ENCODE measurements around the gene SIX3.

Gene SIX3

DNA sequence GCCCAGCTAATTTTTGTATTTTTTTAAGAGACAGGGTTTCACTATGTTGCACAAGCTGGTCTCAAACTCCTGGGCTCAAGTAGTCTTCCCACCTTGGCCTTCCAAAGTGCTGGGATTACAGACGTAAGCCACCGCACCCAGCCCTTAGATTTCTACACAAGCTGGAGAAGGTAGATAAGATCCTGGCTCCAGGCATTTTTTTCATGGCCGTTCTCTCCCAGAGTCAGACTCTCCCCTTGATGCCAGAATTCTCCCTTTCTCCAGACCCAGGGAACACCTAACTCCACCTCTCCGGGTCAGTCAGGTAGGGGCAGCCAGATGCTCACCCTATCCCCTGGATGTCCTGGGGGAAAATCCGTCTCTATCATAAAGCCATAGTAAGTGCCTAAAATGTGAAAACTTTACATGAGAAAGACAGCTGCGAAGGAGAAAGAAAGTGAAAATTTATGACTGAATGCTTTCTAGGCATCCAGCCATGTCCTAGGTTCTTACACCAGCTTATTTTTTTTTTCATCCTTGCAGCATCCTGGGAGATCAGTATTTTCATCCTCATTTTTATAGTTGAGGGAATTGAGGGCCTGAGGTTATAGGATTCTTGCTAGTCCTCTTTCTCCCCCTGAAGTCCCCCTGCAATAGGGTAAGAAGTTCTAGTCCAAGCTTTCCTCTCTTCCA is 16.3 kb downstream of the SIX3 start:
- no peak for DNase-seq (ENCODE audit: low read depth)

DNA sequence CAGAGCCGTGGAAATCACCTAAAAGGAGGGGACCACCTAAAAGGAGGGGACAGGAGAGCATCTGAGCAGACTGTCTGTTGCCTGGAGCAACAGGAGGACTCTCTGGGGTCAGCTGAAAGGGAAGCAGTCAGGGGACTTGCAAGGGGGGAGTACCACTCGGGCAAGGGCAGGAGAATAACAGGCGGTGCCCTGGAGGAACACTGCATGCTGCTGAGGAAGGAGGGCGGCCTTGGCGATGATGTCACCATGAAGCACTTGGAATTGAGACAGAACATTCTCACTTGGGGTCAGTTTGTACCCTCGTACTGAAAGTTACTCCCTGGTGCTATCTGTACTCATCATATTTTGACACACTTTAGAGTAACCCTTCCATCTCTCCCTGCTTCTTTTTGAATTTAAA is 18.4 kb downstream of the SIX3 start:
- no peak for DNase-seq (ENCODE audit: low read depth)

DNA sequence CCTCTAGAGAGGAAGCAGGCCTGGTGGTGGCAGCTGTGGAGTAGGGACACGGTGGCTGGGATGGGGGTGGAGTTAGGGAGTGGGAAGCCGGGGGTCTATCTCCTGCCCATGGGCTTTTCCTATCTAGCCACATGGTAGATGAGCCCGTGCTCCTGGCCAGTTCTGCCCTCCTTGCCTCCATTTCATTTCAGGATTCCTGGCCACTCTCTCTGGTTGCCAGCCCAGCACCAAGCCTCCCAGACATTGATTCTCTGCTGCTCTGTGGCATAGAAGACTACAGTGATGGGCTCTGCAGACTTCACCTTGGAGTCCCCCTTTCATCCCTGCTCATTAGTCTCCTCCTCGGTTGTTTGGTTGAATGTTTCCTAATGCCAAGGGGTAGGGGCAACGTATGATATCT is 19.4 kb downstream of the SIX3 start:
- no peak for DNase-seq (ENCODE audit: low read depth)

DNA sequence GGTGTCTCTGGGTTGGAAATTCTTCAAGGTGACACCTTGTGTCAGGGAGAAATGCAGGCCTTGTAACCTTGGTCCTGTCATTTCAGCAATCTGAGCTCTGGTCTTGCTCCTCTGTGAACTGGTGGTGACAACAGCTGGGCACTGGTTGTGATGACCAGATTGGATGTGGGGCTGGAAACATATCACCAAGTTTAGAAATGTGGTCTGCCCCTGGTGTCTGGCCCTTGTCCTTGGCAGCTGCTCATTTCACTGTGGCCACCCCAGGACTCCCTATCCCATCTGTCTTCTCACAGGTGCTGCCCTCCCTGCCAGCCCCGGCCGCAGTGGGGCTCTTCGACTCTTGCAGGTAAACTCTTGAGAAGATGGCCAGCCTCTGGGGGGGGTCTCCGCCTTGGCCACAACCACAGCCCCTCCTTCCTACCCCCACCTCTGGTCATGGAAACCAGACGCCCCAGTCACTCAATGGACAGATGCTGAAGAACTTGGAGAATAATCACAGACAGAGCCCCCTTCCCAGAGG is 20.7 kb downstream of the SIX3 start:
- no peak for DNase-seq (ENCODE audit: low read depth)

DNA sequence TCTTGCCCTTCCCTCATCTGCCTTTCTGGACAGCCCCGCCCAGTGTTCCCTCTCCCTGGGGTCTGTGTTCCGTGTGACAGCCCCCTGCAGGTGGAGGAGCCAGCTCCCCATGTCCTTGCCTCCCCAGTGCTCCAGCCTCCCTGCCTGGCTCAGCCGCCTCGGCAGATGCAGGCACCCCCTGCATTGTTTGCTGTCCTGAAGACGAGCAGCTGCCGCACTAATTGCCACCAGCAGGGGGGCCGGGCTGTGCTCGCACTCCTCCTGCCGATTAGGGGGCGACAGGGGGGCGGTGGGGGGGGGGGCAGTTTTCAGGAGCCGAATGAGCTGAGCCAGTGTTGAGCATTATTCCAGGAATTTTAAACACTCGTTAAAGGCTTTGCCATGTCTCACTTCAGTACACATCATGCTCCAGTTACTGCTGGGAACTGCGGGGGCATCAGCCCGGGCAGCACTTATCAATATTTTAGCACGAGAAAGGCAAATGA is 23.3 kb downstream of the SIX3 start:
- no peak for DNase-seq (ENCODE audit: low read depth)

DNA sequence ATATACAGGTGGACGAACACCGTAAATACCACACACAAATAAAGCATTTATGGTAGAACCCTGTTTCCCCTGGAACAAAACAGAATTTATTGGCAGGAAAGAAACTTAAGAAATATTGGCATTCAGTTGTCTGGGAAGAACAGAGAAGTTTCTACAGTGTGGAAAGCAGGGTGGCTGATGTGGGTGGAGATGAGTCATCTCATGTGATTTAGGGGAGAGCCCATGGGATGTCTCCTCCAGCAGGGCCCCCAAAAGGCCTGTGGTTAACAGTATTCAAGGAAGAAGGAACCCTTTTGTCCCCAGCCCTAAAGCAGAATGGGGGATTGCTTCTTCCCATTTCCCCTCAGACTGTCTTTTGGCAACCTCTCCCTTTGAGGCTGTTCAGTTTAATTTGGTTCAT is 24.2 kb downstream of the SIX3 start:
- DNase-seq (ENCODE audit: low read depth), result no peak

DNA sequence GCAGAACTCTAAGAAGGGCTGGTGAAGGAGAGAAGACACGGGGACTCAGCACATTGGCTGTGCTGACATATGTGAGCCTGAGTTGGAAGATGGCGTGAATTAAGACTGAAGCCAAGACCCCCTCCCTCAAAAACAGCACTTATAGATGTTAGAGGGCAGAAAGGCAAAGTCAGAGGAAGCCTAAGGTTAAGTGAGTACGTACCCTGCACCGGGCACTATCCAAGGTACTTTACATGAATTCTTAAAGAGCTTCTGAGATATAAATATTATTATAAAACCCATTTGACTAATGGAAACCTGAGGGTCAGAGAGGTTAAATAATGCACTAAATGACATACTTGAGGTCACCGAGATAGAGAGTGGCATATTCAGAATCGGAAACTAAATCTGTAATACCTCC is 25.6 kb downstream of the SIX3 start:
- no peak for DNase-seq (ENCODE audit: low read depth)

DNA sequence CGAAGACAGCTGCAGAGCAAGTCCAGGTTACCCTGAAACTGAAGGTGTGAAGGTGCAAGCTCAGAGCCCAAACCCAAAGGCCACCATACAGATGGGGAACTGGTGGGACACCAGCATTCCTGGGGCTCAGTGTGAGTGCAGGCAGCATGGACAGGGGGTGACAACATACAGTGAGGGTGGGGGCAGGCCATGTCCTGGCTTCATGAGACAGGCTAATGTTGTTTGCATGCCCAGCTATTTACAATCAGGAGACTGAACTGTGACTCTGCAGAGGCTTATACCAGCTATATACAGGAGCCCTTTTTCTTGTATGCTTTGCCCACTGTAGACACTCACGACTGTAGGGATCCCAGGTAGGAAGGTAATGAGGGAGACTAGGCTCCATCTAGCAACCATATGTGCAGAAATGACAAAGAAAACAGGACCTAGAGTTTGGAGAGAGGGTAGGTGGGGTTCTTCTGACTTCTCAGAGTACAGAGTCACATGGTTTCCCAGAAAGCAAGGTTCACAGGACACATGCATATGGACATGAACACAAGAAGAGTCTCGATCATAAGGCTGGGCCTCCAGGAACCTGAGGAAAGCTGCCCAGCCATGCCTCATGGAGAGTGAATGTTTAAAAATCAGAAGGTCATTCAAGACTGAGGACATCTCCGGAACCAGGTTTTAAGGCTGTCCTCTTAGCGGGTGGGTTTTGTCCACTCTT is 26.4 kb downstream of the SIX3 start:
- no peak for DNase-seq (ENCODE audit: low read depth)

DNA sequence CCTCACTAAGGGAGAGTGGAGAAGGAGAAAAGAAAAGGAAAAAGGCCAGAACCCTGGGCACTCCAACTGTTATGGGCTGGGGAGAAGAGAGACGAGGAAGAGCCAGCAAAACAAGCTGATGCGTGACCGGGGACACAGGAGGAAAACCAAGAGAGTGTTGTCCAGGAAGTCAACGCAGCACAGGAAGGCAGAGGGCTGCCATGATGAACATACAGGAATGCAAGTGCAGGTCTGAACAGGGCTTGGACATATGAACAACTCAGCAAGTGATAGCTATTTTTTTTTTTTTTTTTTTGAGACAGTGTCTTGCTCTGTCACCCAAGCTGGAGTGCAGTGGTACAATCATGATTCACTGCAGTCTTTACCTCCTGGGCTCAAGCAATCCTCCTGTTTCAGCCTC is 28.4 kb downstream of the SIX3 start:
- DNase-seq (ENCODE audit: low read depth), result no peak

DNA sequence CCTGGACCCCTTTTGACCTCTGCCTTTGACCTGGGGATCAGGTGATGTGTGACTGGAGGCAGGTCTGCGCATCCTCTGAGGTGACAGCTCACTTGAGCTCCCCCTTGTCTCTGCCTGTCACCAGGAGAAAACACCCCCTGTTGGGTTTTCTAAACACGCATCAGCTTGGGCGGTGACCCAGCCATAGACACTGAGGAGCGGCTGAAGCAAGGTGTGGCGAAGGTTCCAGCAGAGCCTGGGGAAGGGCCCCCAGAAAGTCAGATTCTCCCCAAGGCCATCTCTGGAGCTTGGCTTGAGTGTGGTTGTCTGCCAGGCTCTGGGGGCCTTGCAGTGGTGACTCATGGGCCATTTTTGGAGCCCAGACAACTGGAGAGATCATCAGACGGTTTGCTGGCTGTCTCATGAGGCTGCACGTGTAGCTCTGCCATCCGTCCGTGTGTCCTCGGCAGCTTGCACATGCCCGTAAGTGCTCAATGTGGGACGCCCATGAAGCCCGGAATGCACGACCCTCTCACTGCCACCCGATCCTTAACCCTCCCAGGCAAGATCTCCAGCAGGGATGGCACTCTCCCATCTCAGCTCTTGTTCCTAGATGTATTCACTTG is 29.4 kb downstream of the SIX3 start:
- no peak for DNase-seq (ENCODE audit: low read depth)

DNA sequence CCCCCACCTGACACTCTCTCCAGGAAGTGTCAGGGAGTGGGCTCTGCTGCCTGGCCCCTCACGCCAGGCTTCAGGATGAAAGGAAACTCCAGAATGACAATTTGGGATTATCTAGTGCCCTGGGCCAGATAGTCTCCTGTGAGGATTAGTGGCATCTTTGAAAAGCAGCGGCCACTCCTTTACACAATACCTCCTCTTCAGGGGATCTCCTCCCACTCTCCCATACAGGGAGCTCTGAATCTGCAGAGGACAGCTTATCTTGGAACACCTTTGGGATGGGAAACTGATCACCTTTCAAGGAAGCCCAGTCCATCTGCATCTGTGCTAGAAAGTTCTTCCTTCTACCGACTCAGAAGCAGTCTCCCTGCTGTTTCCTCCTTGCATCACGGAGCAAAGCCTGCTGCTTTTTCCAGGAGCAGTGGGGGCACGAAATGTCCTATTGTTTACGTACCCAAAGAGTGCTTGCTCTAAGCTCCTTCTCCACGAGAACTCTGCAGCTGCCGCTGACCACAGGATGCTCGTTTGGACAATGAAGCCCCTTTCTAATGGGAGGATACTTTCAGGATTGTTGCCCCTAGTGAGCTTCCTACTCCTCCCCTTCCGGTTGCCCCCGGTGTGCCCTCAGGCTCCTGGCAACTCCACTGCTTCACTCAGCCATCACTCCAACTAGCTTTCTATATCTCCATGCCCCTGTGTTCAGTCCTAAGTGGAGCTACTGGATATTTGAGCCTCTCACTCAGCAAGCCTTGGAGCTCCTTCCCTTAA is 31.5 kb downstream of the SIX3 start:
- no peak for DNase-seq (ENCODE audit: low read depth)

DNA sequence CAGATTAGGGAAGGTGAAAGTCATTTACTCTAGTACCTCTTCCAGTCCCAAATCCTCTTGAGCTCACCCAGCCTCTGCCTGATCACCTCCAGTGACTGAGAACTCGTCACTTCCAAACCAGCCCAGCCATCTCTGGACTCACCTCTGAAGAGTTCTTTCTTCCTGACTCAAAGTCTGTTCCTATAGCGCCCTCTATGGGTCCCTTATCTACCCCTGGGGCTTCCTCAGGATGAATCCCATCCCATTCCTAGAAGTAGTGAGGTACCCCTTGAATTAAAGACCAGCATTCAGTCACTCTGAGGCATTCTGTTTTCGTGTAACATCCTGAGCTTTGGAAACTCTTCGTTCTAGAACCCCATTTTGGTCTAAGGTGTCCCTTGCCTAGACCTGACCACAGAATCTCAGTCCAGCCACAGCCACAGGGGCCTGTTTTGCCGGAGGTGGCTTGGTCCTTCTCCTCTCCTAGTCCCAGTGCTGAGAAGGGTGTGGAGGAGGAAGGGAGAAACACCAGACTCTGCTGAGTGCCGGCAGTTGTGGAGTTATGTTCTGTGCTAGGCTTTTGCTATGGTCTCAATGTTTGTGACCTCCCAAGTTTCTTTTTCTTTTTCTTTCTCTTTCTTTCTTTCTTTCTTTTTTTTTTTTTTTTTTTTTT is 32.7 kb downstream of the SIX3 start:
- no peak for DNase-seq (ENCODE audit: low read depth)

DNA sequence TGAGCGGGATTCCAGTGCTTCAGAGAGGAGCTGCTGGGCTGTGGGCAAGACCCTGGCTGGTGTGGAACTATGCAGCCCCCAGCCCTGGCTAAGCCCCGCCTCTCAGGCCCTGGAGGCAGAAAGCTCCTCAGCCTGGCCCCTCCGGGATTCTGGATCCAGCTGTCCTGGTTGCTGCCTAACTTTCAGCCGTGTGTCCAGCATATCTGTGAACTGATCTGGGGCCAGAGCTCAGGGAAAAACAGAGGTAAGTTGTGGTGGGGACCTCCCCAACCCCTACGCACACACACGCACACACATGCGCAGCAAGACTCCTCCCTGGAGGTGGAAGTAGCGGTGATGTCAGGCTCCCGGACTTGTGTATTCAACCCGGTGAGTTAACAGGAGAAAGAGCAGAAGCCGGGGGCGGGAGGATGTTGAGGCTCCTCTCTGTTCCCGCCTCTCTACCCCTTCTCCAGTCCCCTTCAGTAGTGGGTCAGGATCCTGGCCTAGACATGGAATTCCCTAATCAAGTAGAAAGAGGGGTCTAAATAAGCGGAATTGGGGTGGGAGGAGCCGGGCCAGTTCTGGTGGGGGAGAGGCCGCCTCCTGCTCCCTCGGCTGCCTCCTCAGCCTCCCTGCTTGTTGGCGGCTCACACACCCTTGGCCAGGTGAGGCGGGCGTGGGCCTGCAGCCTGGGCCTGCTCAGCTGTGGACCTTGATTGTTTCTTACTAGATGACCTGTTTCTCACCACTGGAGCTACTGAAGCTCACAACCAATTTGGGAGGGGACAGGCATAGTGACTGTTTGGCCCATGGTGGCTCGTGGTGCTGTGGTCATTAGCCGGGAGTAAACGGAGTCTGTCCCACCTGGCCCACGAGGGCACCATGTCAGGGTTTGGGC is 34.3 kb downstream of the SIX3 start:
- DNase-seq (ENCODE audit: low read depth), result no peak

DNA sequence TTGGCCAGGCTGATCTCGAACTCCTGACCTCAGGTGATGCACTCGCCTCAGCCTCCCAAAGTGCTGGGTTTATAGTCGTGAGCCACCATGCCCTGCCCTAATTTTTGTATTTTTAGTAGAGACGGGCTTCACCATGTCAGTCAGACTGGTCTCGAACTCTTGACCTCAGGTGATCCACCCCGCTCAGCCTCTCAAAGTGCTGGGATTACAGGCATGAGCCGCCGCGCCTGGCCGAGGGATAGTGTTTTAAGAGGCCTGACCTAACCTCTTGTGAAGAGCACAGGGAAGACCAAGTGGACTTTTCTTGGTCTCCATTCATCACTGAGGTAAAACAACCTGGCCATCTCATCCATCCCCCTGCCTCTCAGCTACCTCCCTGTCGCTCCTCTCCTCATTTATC is 38.1 kb downstream of the SIX3 start:
- no peak for DNase-seq (ENCODE audit: low read depth)

DNA sequence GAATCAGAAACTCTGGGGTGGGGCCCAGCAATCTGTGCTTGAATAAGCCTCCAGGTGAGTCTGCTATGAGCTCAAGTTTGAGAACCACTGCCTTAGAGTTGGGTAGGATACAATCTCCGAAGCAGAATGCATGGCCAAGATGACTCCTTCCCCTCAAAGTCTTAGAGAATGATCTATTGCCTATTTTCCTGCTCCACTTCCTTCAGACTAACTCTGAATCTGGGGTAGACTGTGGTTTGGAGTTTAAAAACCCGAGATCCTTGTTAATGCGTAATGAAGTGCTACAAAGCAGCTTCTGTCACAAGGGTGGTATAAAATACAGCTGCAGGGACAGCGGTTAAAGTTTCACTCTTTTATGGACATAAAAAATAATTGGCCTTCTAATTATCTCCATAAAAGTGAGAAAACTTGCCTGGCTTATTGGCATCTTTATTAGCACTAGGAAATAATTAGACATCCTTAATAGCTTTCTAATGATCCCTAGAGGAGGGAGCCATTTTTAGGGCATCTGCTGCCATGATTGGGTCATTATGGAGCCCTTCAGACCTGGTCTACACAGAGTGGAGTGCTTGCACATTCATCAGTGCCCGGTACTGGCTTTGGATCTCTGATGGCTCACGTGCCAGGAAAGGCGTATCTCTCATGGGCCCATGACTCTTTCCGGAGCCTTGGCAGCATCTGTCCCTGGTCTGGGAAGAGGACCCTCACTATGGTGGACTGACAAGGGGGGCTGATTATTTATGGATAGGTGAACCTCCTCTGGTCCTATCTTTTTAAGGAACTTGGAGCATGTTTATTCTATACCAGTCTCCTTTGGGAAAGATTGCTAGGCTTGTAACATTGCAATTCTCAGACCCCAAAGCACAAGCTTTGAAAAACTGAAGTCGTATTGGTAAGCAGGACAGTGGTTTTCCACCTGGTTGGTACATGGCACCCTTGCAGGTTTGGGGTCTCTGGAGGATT is 39.5 kb downstream of the SIX3 start:
- no peak for DNase-seq (ENCODE audit: low read depth)

DNA sequence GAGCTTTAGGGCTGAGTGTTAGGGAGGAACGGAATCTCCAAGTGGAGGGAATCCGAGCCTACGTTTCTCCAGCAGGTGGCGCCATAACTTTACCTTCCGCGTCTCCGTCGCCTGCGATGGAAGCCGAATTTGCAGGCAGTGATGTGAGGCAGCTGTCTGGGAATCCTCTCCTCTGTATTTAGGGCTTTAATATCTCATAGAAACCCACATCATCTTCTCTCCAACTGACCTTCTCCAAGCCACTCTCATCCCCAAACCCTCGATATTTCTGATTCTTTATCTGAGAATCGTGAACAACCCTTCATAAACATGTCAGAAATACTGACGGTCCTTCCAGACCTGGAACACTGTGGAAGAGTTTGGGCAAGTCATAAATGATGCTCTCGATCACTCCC is 40.2 kb downstream of the SIX3 start:
- peak; percentile 63 for DNase-seq (ENCODE audit: low read depth)

DNA sequence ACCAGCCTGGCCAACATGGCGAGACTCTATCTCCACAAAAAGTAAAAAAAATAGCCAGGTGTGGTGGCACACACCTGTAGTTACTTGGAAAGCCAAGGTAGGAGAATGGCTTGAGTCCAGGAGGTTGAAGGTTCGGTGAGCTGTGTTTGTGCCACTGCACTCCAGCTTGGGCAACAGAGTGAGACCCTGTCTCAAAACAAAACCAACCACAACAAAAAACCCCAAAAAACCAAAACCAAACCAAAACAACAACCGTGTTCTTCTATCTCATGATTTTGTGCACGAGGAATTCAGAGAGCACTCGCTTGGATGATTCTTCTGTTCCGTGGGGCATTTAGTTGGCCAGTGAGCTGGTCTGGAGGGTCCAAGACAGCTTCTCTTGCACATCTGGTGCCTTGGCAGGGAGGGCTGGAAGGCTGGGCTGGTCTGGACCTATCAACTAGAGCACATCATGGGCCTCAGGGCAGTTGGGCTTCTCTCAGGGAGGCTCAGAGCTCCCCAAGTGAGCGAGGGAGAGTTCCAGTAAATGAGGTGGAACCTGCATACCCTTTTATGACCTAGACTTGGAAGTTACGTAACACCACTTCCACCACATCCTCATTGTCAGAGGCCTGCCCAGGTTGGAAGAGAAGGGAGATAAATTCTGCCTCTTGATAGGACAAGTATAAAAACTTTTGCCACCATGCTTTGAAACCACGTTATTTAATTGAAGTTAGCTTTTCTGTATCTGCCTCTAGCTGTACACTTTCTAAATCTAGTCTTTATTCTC is 42.5 kb downstream of the SIX3 start:
- no peak for DNase-seq (ENCODE audit: low read depth)

DNA sequence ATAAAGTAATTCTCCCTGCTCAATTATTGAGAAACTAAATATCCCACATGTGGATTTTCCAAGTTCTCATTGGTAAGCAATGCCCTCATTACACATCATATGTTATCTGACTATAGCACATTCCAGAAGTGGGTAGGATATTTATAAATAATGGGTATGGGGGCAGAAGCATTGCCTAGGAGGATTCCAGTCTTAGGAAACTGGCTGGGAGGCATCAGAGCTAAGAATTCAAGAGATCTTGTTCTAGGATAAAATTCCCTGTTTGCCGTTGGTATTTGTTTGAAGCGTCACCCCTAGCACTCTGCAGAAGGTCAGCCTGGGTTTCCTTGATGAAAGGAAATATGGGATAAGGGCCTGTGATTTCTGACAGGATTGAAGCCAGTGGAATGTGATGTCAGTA is 47.7 kb downstream of the SIX3 start:
- no peak for DNase-seq (ENCODE audit: low read depth)

DNA sequence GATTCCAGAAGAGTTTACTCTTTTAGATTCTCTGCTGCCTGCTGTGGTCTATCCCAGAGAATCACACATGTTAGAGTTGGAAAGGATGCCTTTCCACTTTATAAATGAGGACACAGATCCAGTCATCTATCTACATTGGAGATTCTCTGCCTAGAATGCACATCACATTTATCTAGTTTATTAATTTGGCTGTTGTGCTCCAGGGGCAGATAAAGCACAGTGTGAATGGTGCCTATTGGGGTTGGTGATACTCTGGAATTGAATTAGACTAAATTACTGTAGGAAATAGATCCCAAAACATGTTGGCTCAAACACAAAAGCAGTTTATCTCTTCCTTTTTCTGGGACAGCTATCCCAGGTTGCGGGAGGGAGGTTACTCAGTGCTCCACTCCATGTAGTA is 52.9 kb downstream of the SIX3 start:
- DNase-seq (ENCODE audit: low read depth), result no peak

Data from stimulated activated CD8-positive, alpha-beta memory T cell treated with anti-CD3 and anti-CD28 coated beads, Interleukin-15, amount 100 ng/mL, for 24 hours (primary cell).